H1 (cell line): ENCODE data around the gene XRCC6.

Experiments
- RAD21 ChIP-seq, 2 experiments: IDR thresholded peaks in 1 of 2; conservative IDR thresholded peaks in 1 of 2; 2 replicates each; pipeline ENCODE4 v1.6.1; 2011; ENCODE audit warnings: low read depth in 2 of 2, low read length in 2 of 2, improper control_type of control experiment in 1 of 2, inconsistent platforms in 1 of 2, mild to moderate bottlenecking in 1 of 2, moderate library complexity in 1 of 2
- SIX5 ChIP-seq: IDR thresholded peaks from 2 replicates; pipeline ENCODE4 v1.6.1; 2011; ENCODE audit warnings: mild to moderate bottlenecking, low read depth, low read length
- TF ChIP-seq, protein P1 (sequence below), 3 experiments: IDR thresholded peaks; 1 replicate in 2 of 3; 2 replicates in 1 of 3; pipeline versions ENCODE4 v1.5.1 to v1.6.1; 2011; ENCODE audit warnings: low read length in 3 of 3, mild to moderate bottlenecking in 3 of 3, inconsistent platforms in 2 of 3, low read depth in 1 of 3, moderate library complexity in 1 of 3; ENCODE audit not compliant: insufficient read depth in 1 of 3; ENCODE audit errors: control extremely low read depth in 1 of 3
- TF ChIP-seq, protein P2 (sequence below): IDR thresholded peaks from 2 replicates; pipeline ENCODE4 v1.6.1; 2012; ENCODE audit warnings: low read length, inconsistent platforms

DNA sequence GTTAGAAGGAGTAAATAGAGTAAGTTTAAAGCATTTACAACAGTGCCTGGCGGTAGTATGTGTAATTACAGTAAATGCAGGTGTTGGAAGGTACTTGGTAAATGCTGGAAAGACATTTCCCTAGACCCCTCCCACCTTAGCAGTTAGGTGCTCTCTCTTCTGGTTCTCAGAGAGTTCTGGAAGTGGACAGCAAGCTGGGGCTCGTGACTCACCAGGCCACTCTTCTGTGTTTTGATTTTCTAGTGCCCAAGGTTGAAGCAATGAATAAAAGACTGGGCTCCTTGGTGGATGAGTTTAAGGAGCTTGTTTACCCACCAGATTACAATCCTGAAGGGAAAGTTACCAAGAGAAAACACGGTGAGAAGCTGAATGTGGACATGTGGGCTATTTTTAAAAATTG is 40.0 kb downstream of the XRCC6 start:
- TF ChIP-seq SIX5 (no peak), RAD21 (IDR thresholded peaks at IDR 0.05 in 1 of 2, conservative IDR thresholded peaks at IDR 0.05 in 1 of 2; ENCODE audit: low read depth in 2 of 2, low read length in 2 of 2) (no peak)
- TF ChIP-seq, protein P1, sequence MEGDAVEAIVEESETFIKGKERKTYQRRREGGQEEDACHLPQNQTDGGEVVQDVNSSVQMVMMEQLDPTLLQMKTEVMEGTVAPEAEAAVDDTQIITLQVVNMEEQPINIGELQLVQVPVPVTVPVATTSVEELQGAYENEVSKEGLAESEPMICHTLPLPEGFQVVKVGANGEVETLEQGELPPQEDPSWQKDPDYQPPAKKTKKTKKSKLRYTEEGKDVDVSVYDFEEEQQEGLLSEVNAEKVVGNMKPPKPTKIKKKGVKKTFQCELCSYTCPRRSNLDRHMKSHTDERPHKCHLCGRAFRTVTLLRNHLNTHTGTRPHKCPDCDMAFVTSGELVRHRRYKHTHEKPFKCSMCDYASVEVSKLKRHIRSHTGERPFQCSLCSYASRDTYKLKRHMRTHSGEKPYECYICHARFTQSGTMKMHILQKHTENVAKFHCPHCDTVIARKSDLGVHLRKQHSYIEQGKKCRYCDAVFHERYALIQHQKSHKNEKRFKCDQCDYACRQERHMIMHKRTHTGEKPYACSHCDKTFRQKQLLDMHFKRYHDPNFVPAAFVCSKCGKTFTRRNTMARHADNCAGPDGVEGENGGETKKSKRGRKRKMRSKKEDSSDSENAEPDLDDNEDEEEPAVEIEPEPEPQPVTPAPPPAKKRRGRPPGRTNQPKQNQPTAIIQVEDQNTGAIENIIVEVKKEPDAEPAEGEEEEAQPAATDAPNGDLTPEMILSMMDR (IDR thresholded peaks at IDR 0.05; ENCODE audit: control extremely low read depth in 1 of 3, insufficient read depth in 1 of 3, low read depth in 1 of 3, low read length in 3 of 3), result no peak
- TF ChIP-seq, protein P2, sequence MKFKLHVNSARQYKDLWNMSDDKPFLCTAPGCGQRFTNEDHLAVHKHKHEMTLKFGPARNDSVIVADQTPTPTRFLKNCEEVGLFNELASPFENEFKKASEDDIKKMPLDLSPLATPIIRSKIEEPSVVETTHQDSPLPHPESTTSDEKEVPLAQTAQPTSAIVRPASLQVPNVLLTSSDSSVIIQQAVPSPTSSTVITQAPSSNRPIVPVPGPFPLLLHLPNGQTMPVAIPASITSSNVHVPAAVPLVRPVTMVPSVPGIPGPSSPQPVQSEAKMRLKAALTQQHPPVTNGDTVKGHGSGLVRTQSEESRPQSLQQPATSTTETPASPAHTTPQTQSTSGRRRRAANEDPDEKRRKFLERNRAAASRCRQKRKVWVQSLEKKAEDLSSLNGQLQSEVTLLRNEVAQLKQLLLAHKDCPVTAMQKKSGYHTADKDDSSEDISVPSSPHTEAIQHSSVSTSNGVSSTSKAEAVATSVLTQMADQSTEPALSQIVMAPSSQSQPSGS, result no peak
